Right lobe of liver (tissue), 6 donors: ENCODE results near the gene P2RX3. TPM values are rescaled to one million over a fixed set of nuclear protein-coding genes. Genes with fewer than 3 reads are reported as not detected.

Experiments used
- ATAC-seq, 4 donors: fragments of 200-7000 bp; cut with Tn5 transposase; one replicate each; pipeline ENCODE4 v1.9.1; 2020; ENCODE audit warnings: mild to moderate bottlenecking in 4 of 4, moderate library complexity in 4 of 4
- DNase-seq, 3 donors: peaks; one replicate each; pipeline ENCODE4 v3.0.0-alpha.2; 2020
- H3K27ac ChIP-seq, 3 donors: fragments of 200-600 bp; one replicate each; pipeline ENCODE4 v1.8.0; 2022
- H3K27me3 ChIP-seq, 2 donors: fragments of 200-600 bp; one replicate each; pipeline ENCODE4 v1.8.0; 2022
- H3K36me3 ChIP-seq, 4 donors: fragments of 200-600 bp; sonication (generic) in 1 of 4; one replicate each; pipeline versions ENCODE4 v1.5.1 to v1.8.0; 2017 to 2022; ENCODE audit warnings: control low read depth in 1 of 4
- H3K4me1 ChIP-seq, 4 donors: fragments of 200-600 bp; sonication (generic) in 1 of 4; one replicate each; pipeline versions ENCODE4 v1.5.1 to v1.8.0; 2017 to 2022; ENCODE audit warnings: control low read depth in 1 of 4
- H3K4me3 ChIP-seq, 3 donors: fragments of 200-600 bp; one replicate each; pipeline ENCODE4 v1.8.0; 2022
- H3K9me3 ChIP-seq, 4 donors: fragments of 200-600 bp; sonication (generic) in 1 of 4; one replicate each; pipeline versions ENCODE4 v1.5.1 to v1.8.0; 2017 to 2022; ENCODE audit warnings: control low read depth in 1 of 4
- POLR2A ChIP-seq: fragments of 450-650 bp; IDR thresholded peaks from one replicate; pipeline ENCODE4 v1.6.1; 2017; ENCODE audit warnings: antibody characterized with exemption, mild to moderate bottlenecking
- WGBS: methylation state at CpG from one replicate; pipeline ENCODE4 v1.1.6; 2018; ENCODE audit warnings: low coverage, low lambda C conversion rate; ENCODE audit not compliant: insufficient coverage; ENCODE audit errors: missing lambda C conversion rate; 5-methylcytosine and 5-hydroxymethylcytosine counted together
- intact Hi-C, 2 donors: fragments of 100-400 bp; cut with DNase I; formaldehyde crosslinking; loops; one replicate each; pipeline versions ENCODE4 v1.11.2 to v1.14.1; 2022
- total RNA-seq, 6 experiments: library from RNA; depleted of rRNA in 2 of 6; stranded (reverse); fragments of >200 nt in 2 of 6; fragmentation: NEBNext Ultra II Directional in 3 of 6; extraction: Animal tissue kit (Norgen Biotek cat#: 25700) in 3 of 6; gene quantifications; one replicate each; pipeline versions ENCODE4 v1.1.0 to v1.2.4, GENCODE V29; 2016 to 2023
- TF ChIP-seq, protein P1 (sequence below), 4 donors: fragments of 200-600 bp in 3 of 4; fragments of 450-650 bp in 1 of 4; IDR thresholded peaks; one replicate each; pipeline versions ENCODE4 v1.5.1 to v1.8.0; 2016 to 2022; ENCODE audit warnings: antibody characterized with exemption in 4 of 4, mild to moderate bottlenecking in 2 of 4
- donor health status: DM: no; HTN: yes; CAD: no.
- donor health status: DM: no; HTN: no; CAD: no.
- donor health status: DM: no; HTN: no; CAD: no.
- donor health status: DM: no; HTN: yes; CAD: no.
- donor health status: DM: no; HTN: yes; CAD: no.

The P2RX3 gene
- total RNA-seq, 6 experiments from 2014 or later, result 0.63 to 2.1 (median 0.77) TPM; not detected in 2

DNA sequence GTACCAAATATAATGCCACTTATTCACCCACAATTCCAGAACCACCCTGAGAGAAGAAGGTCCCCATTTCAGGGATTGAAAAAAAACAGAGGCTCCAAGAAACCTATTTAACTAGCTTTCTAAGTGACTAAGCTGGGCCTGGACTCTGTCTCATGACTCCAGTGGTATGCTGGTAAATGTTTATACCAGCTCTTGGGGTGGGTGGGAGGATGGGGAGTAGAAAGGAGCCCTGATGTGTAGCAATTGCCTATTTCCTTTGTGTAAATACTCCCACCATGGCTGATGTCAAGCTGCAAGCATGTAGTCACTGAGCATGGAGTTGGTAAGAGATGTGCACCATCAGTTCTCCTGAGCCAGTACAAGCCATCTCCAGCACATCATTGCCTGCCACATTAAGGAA, 40.0 kb downstream of the P2RX3 start:
- Histone ChIP-seq H3K9me3 (no peaks in the 10 kb centered on the region), H3K36me3 (no peaks in the 10 kb centered on the region), H3K4me1 (no peaks in the 10 kb centered on the region), H3K27me3 (no peaks in the 10 kb centered on the region), H3K27ac (no peak overlapping the region), H3K4me3 (no peak overlapping the region)
- TF ChIP-seq, protein P1, sequence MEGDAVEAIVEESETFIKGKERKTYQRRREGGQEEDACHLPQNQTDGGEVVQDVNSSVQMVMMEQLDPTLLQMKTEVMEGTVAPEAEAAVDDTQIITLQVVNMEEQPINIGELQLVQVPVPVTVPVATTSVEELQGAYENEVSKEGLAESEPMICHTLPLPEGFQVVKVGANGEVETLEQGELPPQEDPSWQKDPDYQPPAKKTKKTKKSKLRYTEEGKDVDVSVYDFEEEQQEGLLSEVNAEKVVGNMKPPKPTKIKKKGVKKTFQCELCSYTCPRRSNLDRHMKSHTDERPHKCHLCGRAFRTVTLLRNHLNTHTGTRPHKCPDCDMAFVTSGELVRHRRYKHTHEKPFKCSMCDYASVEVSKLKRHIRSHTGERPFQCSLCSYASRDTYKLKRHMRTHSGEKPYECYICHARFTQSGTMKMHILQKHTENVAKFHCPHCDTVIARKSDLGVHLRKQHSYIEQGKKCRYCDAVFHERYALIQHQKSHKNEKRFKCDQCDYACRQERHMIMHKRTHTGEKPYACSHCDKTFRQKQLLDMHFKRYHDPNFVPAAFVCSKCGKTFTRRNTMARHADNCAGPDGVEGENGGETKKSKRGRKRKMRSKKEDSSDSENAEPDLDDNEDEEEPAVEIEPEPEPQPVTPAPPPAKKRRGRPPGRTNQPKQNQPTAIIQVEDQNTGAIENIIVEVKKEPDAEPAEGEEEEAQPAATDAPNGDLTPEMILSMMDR (IDR thresholded peaks at IDR 0.05), result no peak
- no peak for TF ChIP-seq POLR2A
- DNase-seq, result no peak
- intact Hi-C loops, result no loop called here
- ATAC-seq, result peak in 1 of 4 donors; percentile 28

DNA sequence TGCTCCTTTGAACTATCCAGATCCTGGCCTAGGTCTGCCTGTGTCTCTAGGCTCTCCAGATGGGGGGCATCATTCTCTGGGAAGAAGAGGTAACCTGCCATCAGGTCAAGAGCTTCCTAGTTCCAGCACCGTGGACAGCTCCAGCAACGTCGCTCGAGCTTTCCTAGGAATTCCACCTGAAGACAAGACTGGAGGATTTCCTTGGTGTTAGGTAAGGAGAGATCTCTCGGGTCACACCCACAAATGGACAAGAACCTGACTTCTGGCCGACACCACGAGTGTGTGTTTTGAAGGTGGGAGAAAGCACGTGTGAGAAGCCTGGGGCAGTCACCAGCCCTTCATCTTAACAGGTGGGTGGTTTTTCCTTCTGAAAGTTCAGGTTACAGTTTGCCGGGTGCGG, 41.6 kb downstream of the P2RX3 start:
- TF ChIP-seq, protein P1 (IDR thresholded peaks at IDR 0.05), result no peak
- no peak for TF ChIP-seq POLR2A
- DNase-seq, result no peak
- Histone ChIP-seq H3K36me3 (no peaks in the 10 kb centered on the region), H3K27ac (no peak overlapping the region), H3K4me1 (no peaks in the 10 kb centered on the region), H3K9me3 (no peaks in the 10 kb centered on the region), H3K4me3 (no peak overlapping the region), H3K27me3 (no peaks in the 10 kb centered on the region)
- WGBS, result 20% methylated on average over 3 of the region's 10 CpGs
- ATAC-seq, result no peak
- intact Hi-C loops, result no loop called here

DNA sequence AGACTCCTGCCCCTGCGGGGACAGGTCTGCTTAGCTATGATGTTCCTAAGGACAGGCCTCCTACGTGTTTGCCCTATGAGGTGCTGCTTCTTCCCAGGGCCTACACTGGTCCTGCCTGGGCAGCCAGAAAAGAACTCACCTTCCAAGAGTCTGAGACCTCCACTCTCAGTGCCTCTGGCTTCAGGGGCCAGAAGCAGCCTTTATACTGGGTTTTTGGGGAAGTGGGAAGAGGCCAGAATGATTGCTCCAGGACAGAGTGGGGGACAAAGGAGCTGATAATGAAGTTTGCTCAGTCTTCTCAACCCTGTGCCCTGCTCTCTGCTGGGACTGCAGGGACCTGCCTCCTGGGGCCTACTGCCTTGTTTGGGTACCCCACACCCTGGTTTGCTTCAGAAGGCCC, 42.8 kb downstream of the P2RX3 start, which contains the start of gene PRG3:
TSS of gene PRG3 (minus strand) at position 176 of the 400 bp plus-strand sequence. CDS start 442 bp downstream, outside the sequence.
- TF ChIP-seq POLR2A, result no peak
- TF ChIP-seq, protein P1 (IDR thresholded peaks at IDR 0.05), result no peak
- ATAC-seq (no peak), DNase-seq (no peak)
- Histone ChIP-seq H3K4me3 (no peak within 1 kb of the TSS), H3K27me3 (no peaks in the 10 kb centered on the region), H3K9me3 (no peaks in the 10 kb centered on the region), H3K27ac (no peak within 1 kb of the TSS), H3K4me1 (no peaks in the 10 kb centered on the region), H3K36me3 (no peaks in the 10 kb centered on the region)
- intact Hi-C loops, result no loop called here
- 86% methylated on average over 2 of the region's 2 CpGs for WGBS

DNA sequence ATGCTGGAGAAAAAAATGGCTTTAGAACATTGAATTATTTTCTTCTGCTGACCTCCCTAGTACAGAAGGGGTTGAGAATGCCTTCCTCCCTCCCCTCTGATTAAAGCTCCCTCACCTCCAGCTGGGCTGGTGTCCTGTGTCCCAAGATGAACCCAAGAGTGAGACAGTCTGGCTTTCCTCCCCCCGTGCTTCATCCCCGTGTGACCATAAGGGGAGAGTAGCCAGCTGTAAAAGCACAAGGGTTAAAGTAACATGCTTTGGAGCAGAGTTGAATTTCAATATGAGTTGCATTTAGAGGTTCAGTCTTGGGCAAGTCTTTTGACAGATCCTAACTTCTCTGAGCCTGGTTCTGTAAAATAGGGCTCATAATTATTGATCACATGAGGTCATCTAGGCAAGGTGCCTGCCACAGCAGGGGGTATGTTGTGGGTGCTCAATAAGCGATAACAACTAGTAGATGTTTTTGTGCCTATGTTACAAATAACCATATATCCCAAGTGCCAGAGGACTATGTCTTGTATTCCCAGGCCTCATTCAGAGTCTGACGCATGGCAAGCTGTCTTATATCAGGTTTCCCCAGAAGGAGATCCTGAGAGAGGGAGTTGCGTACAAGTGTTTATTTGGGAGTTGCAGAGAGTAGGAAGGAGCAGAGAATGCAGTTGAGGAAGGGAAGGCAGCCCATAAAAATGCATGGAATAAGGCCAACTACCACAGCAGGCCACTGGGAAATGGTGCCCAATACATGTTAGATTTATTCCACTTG, 48.2 kb downstream of the P2RX3 start:
- Histone ChIP-seq H3K4me1 (no peaks in the 10 kb centered on the region), H3K27me3 (no peaks in the 10 kb centered on the region), H3K4me3 (no peak overlapping the region), H3K27ac (no peak overlapping the region), H3K9me3 (no peaks in the 10 kb centered on the region), H3K36me3 (no peaks in the 10 kb centered on the region)
- WGBS, result 74% methylated on average over 4 of the region's 5 CpGs
- intact Hi-C loops, result no loop called here
- TF ChIP-seq, protein P1 (IDR thresholded peaks at IDR 0.05), result no peak
- TF ChIP-seq POLR2A, result no peak
- ATAC-seq (no peak), DNase-seq (no peak)
